Hepatocyte (in vitro differentiated cells): Measurements from ENCODE around the gene CAP1. TPM values are rescaled to one million over a fixed set of nuclear protein-coding genes. Genes with fewer than 3 reads are reported as not detected.

Source experiments
- DNase-seq: peaks from one replicate; pipeline ENCODE4 v3.0.0-alpha.2; 2016; ENCODE audit warnings: low spot score
- H2AFZ ChIP-seq: fragments of 200-600 bp; sonication (generic); 2 replicates; pipeline ENCODE4 v1.6.0; 2016; ENCODE audit warnings: antibody characterized with exemption, mild to moderate bottlenecking
- H3K27ac ChIP-seq: fragments of 200-600 bp; sonication (generic); 2 replicates; pipeline ENCODE4 v1.5.1; 2016; ENCODE audit warnings: mild to moderate bottlenecking
- H3K27me3 ChIP-seq: fragments of 200-600 bp; sonication (generic); 2 replicates; pipeline ENCODE4 v1.6.1; 2016
- H3K36me3 ChIP-seq: fragments of 200-600 bp; sonication (generic); replicated peaks from 2 replicates; pipeline ENCODE4 v1.5.1; 2016; ENCODE audit warnings: low read depth; ENCODE audit not compliant: insufficient read depth
- H3K4me1 ChIP-seq: fragments of 200-600 bp; sonication (generic); 2 replicates; pipeline ENCODE4 v1.5.1; 2016; ENCODE audit warnings: mild to moderate bottlenecking, moderate library complexity; ENCODE audit not compliant: insufficient read depth
- H3K4me2 ChIP-seq: fragments of 200-600 bp; sonication (generic); 2 replicates; pipeline ENCODE4 v1.6.0; 2016
- H3K4me3 ChIP-seq: fragments of 200-600 bp; sonication (generic); 2 replicates; pipeline ENCODE4 v1.5.1; 2016; ENCODE audit warnings: mild to moderate bottlenecking
- H3K79me2 ChIP-seq: fragments of 200-600 bp; sonication (generic); 2 replicates; pipeline ENCODE4 v1.6.0; 2017; ENCODE audit warnings: mild to moderate bottlenecking
- H3K9me2 ChIP-seq: fragments of 200-600 bp; sonication (generic); replicated peaks from 2 replicates; pipeline ENCODE4 v1.6.0; 2017; ENCODE audit warnings: mild to moderate bottlenecking; ENCODE audit not compliant: insufficient read depth
- H3K9me3 ChIP-seq: fragments of 200-600 bp; sonication (generic); 2 replicates; pipeline ENCODE4 v1.5.1; 2016; ENCODE audit warnings: low read depth, mild to moderate bottlenecking
- H4K20me1 ChIP-seq: fragments of 200-600 bp; sonication (generic); 2 replicates; pipeline ENCODE4 v1.6.0; 2016; ENCODE audit warnings: mild to moderate bottlenecking; ENCODE audit not compliant: insufficient read depth, poor library complexity, severe bottlenecking
- CTCF ChIP-seq: fragments of 200-600 bp; sonication (generic); IDR thresholded peaks from 2 replicates; pipeline ENCODE4 v1.5.1; 2016; ENCODE audit warnings: antibody characterized with exemption, mild to moderate bottlenecking; ENCODE audit not compliant: poor library complexity
- EZH2 ChIP-seq: fragments of 200-600 bp; sonication (generic); IDR thresholded peaks from 2 replicates; pipeline ENCODE4 v1.6.1; 2016; ENCODE audit warnings: antibody characterized with exemption, mild to moderate bottlenecking, borderline replicate concordance
- EZH2phosphoT487 ChIP-seq: fragments of 200-600 bp; sonication (generic); IDR thresholded peaks from one replicate; pipeline ENCODE4 v1.6.1; 2018; ENCODE audit warnings: antibody characterized with exemption, mild to moderate bottlenecking, low read depth, moderate library complexity; ENCODE audit not compliant: unreplicated experiment, severe bottlenecking
- WGBS: methylation state at CpG from one replicate; pipeline ENCODE4 v1.1.6; 2016; ENCODE audit warnings: low lambda C conversion rate; ENCODE audit errors: missing lambda C conversion rate; 5-methylcytosine and 5-hydroxymethylcytosine counted together
- polyA plus RNA-seq: library from polyadenylated mRNA; unstranded; fragments of >200 nt; fragmentation: Nextera tagmentation; extraction: Ambion mirVana; gene quantifications from 2 replicates; pipeline ENCODE4 v1.2.1, GENCODE V29; 2016
- total RNA-seq: library from RNA; depleted of rRNA; stranded (reverse); fragments of >200 nt; gene quantifications from 2 replicates; pipeline ENCODE4 v1.2.3, GENCODE V29; 2014

The CAP1 gene
- total and polyA plus RNA-seq, 2 experiments from 2014 or later, result 186 to 191 TPM

GRCh38 chr1:40050863-40051262, 10.3 kb downstream of the CAP1 start:
- WGBS, result 97% methylated on average over 3 of the region's 3 CpGs
- no peaks in the 10 kb centered on the region for H3K4me1 ChIP-seq
- no peak overlapping the region for H3K4me2 ChIP-seq
- no peaks in the 10 kb centered on the region for H3K9me3 ChIP-seq
- H3K36me3 ChIP-seq, result no peaks in the 10 kb centered on the region
- H3K9me2 ChIP-seq, result no peaks in the 10 kb centered on the region
- TF ChIP-seq EZH2 (no peak), EZH2phosphoT487 (no peak), CTCF (no peak)
- H4K20me1 ChIP-seq, result peaks cover 76% of the 10 kb centered on the region
- no peak for DNase-seq
- no peak overlapping the region for H3K27ac ChIP-seq
- H2AFZ ChIP-seq, result no peak overlapping the region
- H3K27me3 ChIP-seq, result no peaks in the 10 kb centered on the region
- H3K79me2 ChIP-seq, result peaks cover 100% of the 10 kb centered on the region
- H3K4me3 ChIP-seq, result no peak overlapping the region

- H3K36me3 ChIP-seq, result no peaks in the 10 kb centered on the region
- H3K27ac ChIP-seq, result no peak overlapping the region
- H3K4me2 ChIP-seq, result no peak overlapping the region
- peaks cover 10% of the 10 kb centered on the region for H3K4me1 ChIP-seq
- H3K79me2 ChIP-seq, result peaks cover 100% of the 10 kb centered on the region
- H3K27me3 ChIP-seq, result no peaks in the 10 kb centered on the region
- H3K4me3 ChIP-seq, result no peak overlapping the region
- TF ChIP-seq CTCF, result no peak
- no peak for TF ChIP-seq EZH2phosphoT487
- no peaks in the 10 kb centered on the region for H3K9me2 ChIP-seq
- H2AFZ ChIP-seq, result no peak overlapping the region
- WGBS, result 96% methylated on average over 11 of the region's 11 CpGs
- H3K9me3 ChIP-seq, result no peaks in the 10 kb centered on the region
- H4K20me1 ChIP-seq, result peaks cover 82% of the 10 kb centered on the region
- DNase-seq, result no peak
Measured at GRCh38 chr1:40053138-40053887, 12.8 kb downstream of the CAP1 start.

DNA sequence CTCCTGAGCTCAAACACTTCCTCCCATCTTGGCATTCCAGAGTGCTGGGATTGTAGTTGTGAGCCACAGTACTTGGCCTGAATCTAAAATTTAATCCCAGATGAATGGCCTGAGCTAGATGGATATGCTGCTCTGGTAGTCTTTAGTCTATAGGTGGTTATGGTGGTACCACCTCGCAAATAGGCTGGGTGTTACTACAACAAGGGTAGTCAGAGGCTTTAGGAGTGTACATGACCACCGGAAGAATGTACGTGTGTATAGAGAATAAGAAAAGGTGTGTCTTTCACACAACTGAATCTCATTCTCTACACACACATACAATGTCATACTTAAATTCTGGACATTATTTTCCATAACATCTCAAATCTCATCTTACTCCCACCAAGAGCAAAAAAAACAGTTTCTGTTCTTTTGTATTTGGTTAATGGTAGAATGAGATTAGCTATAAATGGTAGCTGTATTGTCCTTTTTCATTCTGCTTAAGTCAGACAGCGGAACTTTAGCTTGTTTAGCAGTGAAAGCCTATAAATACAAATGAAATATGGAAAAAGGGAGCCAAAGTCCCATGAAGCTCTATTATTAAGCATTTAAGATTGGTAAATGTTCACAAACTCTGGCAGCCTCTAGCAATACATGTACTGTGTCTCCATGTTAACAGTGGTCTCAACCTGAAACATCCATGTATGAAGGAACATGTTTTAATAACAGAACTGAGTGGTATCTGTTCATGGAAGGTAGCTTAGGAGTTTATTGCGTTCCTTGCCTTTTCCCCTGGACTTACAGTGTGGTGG, 16.2 kb downstream of the CAP1 start:
- 95% methylated on average over 5 of the region's 5 CpGs for WGBS

More for the DNA sequence above, 16.2 kb downstream of the CAP1 start:
- Histone ChIP-seq H3K27ac (no peak overlapping the region), H3K4me1 (peaks cover 18% of the 10 kb centered on the region), H3K4me3 (no peak overlapping the region), H3K9me3 (no peaks in the 10 kb centered on the region), H2AFZ (no peak overlapping the region), H3K79me2 (peaks cover 82% of the 10 kb centered on the region), H3K36me3 (no peaks in the 10 kb centered on the region), H3K4me2 (no peak overlapping the region), H3K9me2 (no peaks in the 10 kb centered on the region), H3K27me3 (no peaks in the 10 kb centered on the region), H4K20me1 (peaks cover 69% of the 10 kb centered on the region)
- TF ChIP-seq EZH2 (no peak), EZH2phosphoT487 (no peak), CTCF (no peak)
- no peak for DNase-seq
